GM12878 (cell line): ENCODE results near the gene PPARD. TPM values are rescaled to one million over a fixed set of nuclear protein-coding genes. Genes with fewer than 3 reads are reported as not detected.

Experiments used
- ATAC-seq: fragments of 200-7000 bp; cut with Tn5 transposase; 3 replicates; pipeline ENCODE4 v1.9.1; 2020; ENCODE audit warnings: mild to moderate bottlenecking, moderate library complexity
- BruUV-seq: library from RNA; stranded (reverse); fragments of 400-500 nt; replicated peaks from 2 replicates; lab custom pipeline; 2021; lab: Mats Ljungman, UMichigan
- CTCF ChIA-PET: fragments of 300-600 bp; sonication (Branson Sonifier 250); formaldehyde crosslinking; extraction: SDS; loops from one replicate; lab custom pipeline; 2021; ENCODE audit warnings: inconsistent platforms; lab: Yijun Ruan, JAX
- POLR2A ChIA-PET: fragments of 350-600 bp; formaldehyde crosslinking; extraction: SDS; loops from one replicate; lab custom pipeline; 2021; ENCODE audit warnings: inconsistent platforms; lab: Charles Lee
- RAD21 ChIA-PET: fragments of 300-600 bp; sonication (Branson Sonifier 250); formaldehyde crosslinking; loops from one replicate; lab custom pipeline; 2023; ENCODE audit warnings: antibody characterized with exemption; ENCODE audit not compliant: unreplicated experiment; lab: Charles Lee
- SMC1A ChIA-PET: fragments of 300-600 bp; sonication (Branson Sonifier 250); formaldehyde crosslinking; loops from one replicate; lab custom pipeline; 2023; ENCODE audit not compliant: unreplicated experiment, uncharacterized antibody; lab: Charles Lee
- DNase-seq: peaks from one replicate; pipeline ENCODE4 v3.0.0-alpha.2; 2011; ENCODE audit warnings: low read depth, low spot score
- FAIRE-seq: peaks from 3 replicates; lab custom pipeline; 2011; peaks lifted over from hg19 to GRCh38; lab: Jason Lieb, UNC
- H2AFZ ChIP-seq: 2 replicates; pipeline ENCODE4 v1.6.0; 2011; ENCODE audit warnings: low read depth, low read length, control low read depth; ENCODE audit not compliant: control insufficient read depth
- H3K27ac ChIP-seq: 2 replicates; pipeline ENCODE4 v1.5.1; 2011; ENCODE audit warnings: control low read depth; ENCODE audit not compliant: control insufficient read depth, insufficient read depth
- H3K27me3 ChIP-seq, 2 experiments: replicated peaks in 1 of 2; 2 replicates each; pipeline versions ENCODE4 v1.6.0 to v1.6.1; 2011; ENCODE audit warnings: low read length in 1 of 2; ENCODE audit not compliant: control insufficient read depth in 2 of 2, insufficient read depth in 2 of 2
- H3K36me3 ChIP-seq, 2 experiments: 2 replicates each; pipeline ENCODE4 v1.5.1; 2011; ENCODE audit warnings: low read length in 1 of 2; ENCODE audit not compliant: control insufficient read depth in 2 of 2, insufficient read depth in 2 of 2
- H3K4me1 ChIP-seq: 2 replicates; pipeline ENCODE4 v1.6.1; 2011; ENCODE audit warnings: mild to moderate bottlenecking, low read length, moderate library complexity, mixed read lengths; ENCODE audit not compliant: control insufficient read depth, insufficient read depth
- H3K4me2 ChIP-seq: 2 replicates; pipeline ENCODE4 v1.6.0; 2011; ENCODE audit warnings: control low read depth; ENCODE audit not compliant: control insufficient read depth, insufficient read depth
- H3K4me3 ChIP-seq: fragments of 200-600 bp; sonication (generic); 2 replicates; pipeline ENCODE4 v1.5.1; 2016
- H3K79me2 ChIP-seq: 2 replicates; pipeline ENCODE4 v1.6.0; 2011; ENCODE audit warnings: low read length; ENCODE audit not compliant: control insufficient read depth, insufficient read depth
- H3K9ac ChIP-seq: 2 replicates; pipeline ENCODE4 v1.8.0; 2011; ENCODE audit warnings: low read length, control low read depth, mixed read lengths; ENCODE audit not compliant: control insufficient read depth, insufficient read depth
- H3K9me3 ChIP-seq: replicated peaks from 3 replicates; pipeline ENCODE4 v1.5.1; 2011; ENCODE audit warnings: mild to moderate bottlenecking, low read length; ENCODE audit not compliant: control insufficient read depth, insufficient read depth
- H4K20me1 ChIP-seq: 2 replicates; pipeline ENCODE4 v1.6.0; 2011; ENCODE audit not compliant: control insufficient read depth, insufficient read depth
- E2F4 ChIP-seq: IDR thresholded peaks from 2 replicates; pipeline ENCODE4 v1.6.1; 2012; ENCODE audit warnings: low read depth, low read length, improper control_type of control experiment
- GABPA ChIP-seq: IDR thresholded peaks from 2 replicates; pipeline ENCODE4 v1.6.1; 2014; ENCODE audit warnings: antibody characterized with exemption, low read depth, mild to moderate bottlenecking, inconsistent platforms
- HCFC1 ChIP-seq: fragments of 150-350 bp; IDR thresholded peaks from 2 replicates; pipeline ENCODE4 v1.6.1; 2014; ENCODE audit warnings: low read length
- IKZF2 ChIP-seq, 2 experiments: fragments of 450-650 bp; IDR thresholded peaks; 2 replicates each; pipeline ENCODE4 v1.6.1; 2017; ENCODE audit warnings: mild to moderate bottlenecking in 2 of 2, moderate library complexity in 2 of 2
- MAX ChIP-seq: IDR thresholded peaks from 2 replicates; pipeline ENCODE4 v1.6.1; 2012; ENCODE audit warnings: low read depth, low read length, improper control_type of control experiment
- NFXL1 ChIP-seq: fragments of 450-650 bp; IDR thresholded peaks from 2 replicates; pipeline ENCODE4 v1.6.1; 2017; ENCODE audit warnings: antibody characterized with exemption, mild to moderate bottlenecking, borderline replicate concordance
- SRF ChIP-seq, 2 experiments: IDR thresholded peaks; 2 replicates each; pipeline ENCODE4 v1.6.1; 2011; ENCODE audit warnings: low read depth in 2 of 2, low read length in 2 of 2, mild to moderate bottlenecking in 1 of 2, moderate library complexity in 1 of 2
- ZSCAN29 ChIP-seq: fragments of 450-650 bp; IDR thresholded peaks from 2 replicates; pipeline ENCODE4 v1.6.1; 2017; ENCODE audit warnings: mild to moderate bottlenecking, moderate library complexity
- WGBS: methylation state at CpG from one replicate; pipeline ENCODE4 v1.1.6; 2016; ENCODE audit warnings: low lambda C conversion rate; ENCODE audit not compliant: insufficient replicate concordance, insufficient coverage; ENCODE audit errors: missing lambda C conversion rate; 5-methylcytosine and 5-hydroxymethylcytosine counted together
- in situ Hi-C: fragments of 300-500 bp; cut with MboI; formaldehyde crosslinking; loops from 9 replicates; pipeline ENCODE4 v1.14.3; 2018; ENCODE audit warnings: mixed read lengths
- intact Hi-C: fragments of 100-400 bp; cut with micrococcal nuclease; formaldehyde crosslinking; loops from one replicate; pipeline ENCODE4 v1.14.2; 2022; ENCODE audit not compliant: unreplicated experiment
- polyA plus RNA-seq, 11 experiments: library from polyadenylated mRNA; depleted of rRNA in 4 of 11; unstranded in 6 of 11; stranded (reverse) in 5 of 11; fragments of >200 nt; fragmentation: Nextera tagmentation in 4 of 11; fragmentation: Illumina TruSeq in 1 of 11; extraction: Ambion mirVana in 4 of 11; extraction: Trizol in 1 of 11; gene quantifications; 1 replicate in 1 of 11; 2 replicates in 10 of 11; pipeline versions ENCODE4 v1.2.1 to v1.2.3, GENCODE V29; 2011 to 2016; ENCODE audit warnings: inconsistent platforms in 2 of 11, missing spikeins in 2 of 11, low read depth in 1 of 11
- total RNA-seq, 4 experiments: library from RNA; depleted of rRNA in 3 of 4; stranded (reverse); fragments of >200 nt in 3 of 4; fragmentation: Illumina TruSeq in 1 of 4; extraction: Trizol in 1 of 4; gene quantifications; 2 replicates each; pipeline versions ENCODE4 v1.2.1 to v1.2.3, GENCODE V29; 2013 to 2021

Gene PPARD
- total and polyA plus RNA-seq, 10 of the 15 experiments (the other 5 are each of a cell fraction or from before 2014, with no cell fraction given) = 0.05 to 12.6 (median 6.7) TPM

- SMC1A ChIA-PET = interaction anchor here (1.0 to 5.8 kb wide), 7 partner anchors 9 to 126 kb away, joined by 3 to 116 read pairs (median 10); partner anchors contain the start of genes DEF6, FANCE and RPL10A
- in situ Hi-C loops (loop anchor here (5.0 kb wide), 1 partner anchor 111 kb away; the partner anchor contains the start of gene FANCE), intact Hi-C loops (loop anchor here (10.0 kb wide), 1 partner anchor 393 kb away; the partner anchor contains the start of gene ARMC12)
- RAD21 ChIA-PET = interaction anchor here (0.7 to 5.8 kb wide), 10 partner anchors 14 to 126 kb away, joined by 3 to 125 read pairs (median 6); partner anchors contain the start of genes DEF6, FANCE and RPL10A
- 0 out of 4 replicates have a peak, but pooled peaks cover 0 to 3% of the 10 kb centered on the region in 2 experiments for H3K36me3 ChIP-seq
- CTCF ChIA-PET = interaction anchor here (0.7 to 6.8 kb wide), 21 partner anchors 7 to 395 kb away, joined by 3 to 177 read pairs (median 4); partner anchors contain the start of genes ARMC12, DEF6, FANCE and RPL10A
- FAIRE-seq (no peak), DNase-seq (no peak), ATAC-seq (no peak)
- POLR2A ChIA-PET = interaction anchor here (0.5 to 1.2 kb wide), 10 partner anchors 36 to 210 kb away, joined by 3 to 7 read pairs (median 4); no protein-coding TSS in a partner anchor
- no peaks in the 10 kb centered on the region for H4K20me1 ChIP-seq
- no peak overlapping the region for H3K27ac ChIP-seq
- no peak overlapping the region for H3K4me2 ChIP-seq
- no peaks in the 10 kb centered on the region for H3K9me3 ChIP-seq
- no peak overlapping the region for H3K9ac ChIP-seq
- no peaks in the 10 kb centered on the region for H3K27me3 ChIP-seq
- peaks cover 31% of the 10 kb centered on the region for H3K79me2 ChIP-seq
- H3K4me1 ChIP-seq = no peaks in the 10 kb centered on the region; the same call in 1 of the 2 replicates
- no peak for TF ChIP-seq E2F4
- TF ChIP-seq MAX = no peak
- TF ChIP-seq SRF (IDR thresholded peaks at IDR 0.05; ENCODE audit: low read depth in 2 of 2, low read length in 2 of 2) = no peak
- TF ChIP-seq GABPA = no peak
- no peak for TF ChIP-seq IKZF2 (IDR thresholded peaks at IDR 0.05)
- no peak for TF ChIP-seq NFXL1
- TF ChIP-seq ZSCAN29 = no peak
- no peak for TF ChIP-seq HCFC1
- WGBS = 62% methylated on average over 7 of the region's 13 CpGs
- H3K4me3 ChIP-seq = no peak overlapping the region
- no peak overlapping the region for H2AFZ ChIP-seq
- BruUV-seq = no TSS peak
Measured at GRCh38 chr6:35341557-35341956, 801 bp upstream of the PPARD start.
